HepG2 (cell line): ENCODE data around the gene ENTPD6. TPM values are rescaled to one million over a fixed set of nuclear protein-coding genes. Genes with fewer than 3 reads are reported as not detected.
A peak's percentile ranks its signal among the peaks of the same experiment; 100 is the strongest.

ENCODE experiments used
- GATAD1 ChIP-seq: IDR thresholded peaks from 2 replicates; pipeline ENCODE4 v1.6.1; 2016; ENCODE audit warnings: missing genetic modification reagents, missing compliant biosample characterization
- HOXA7 ChIP-seq: sonication (generic); formaldehyde crosslinking; IDR thresholded peaks from 2 replicates; pipeline ENCODE4 v1.8.1; 2022; ENCODE audit warnings: mild to moderate bottlenecking, missing genetic modification reagents, moderate library complexity
- MTA3 ChIP-seq: sonication (generic); formaldehyde crosslinking; IDR thresholded peaks from 2 replicates; pipeline ENCODE4 v1.4.0; 2020; ENCODE audit warnings: missing genetic modification reagents
- PLRG1 ChIP-seq: fragments of 450-650 bp; conservative IDR thresholded peaks from 2 replicates; pipeline ENCODE4 v1.6.1; 2016
- ZBTB14 ChIP-seq: sonication (generic); formaldehyde crosslinking; IDR thresholded peaks from 2 replicates; pipeline ENCODE4 v1.4.0; 2020; ENCODE audit warnings: missing genetic modification reagents
- ZBTB2 ChIP-seq: sonication (generic); formaldehyde crosslinking; IDR thresholded peaks from 2 replicates; pipeline ENCODE4 v1.8.0; 2022; ENCODE audit warnings: low read depth, missing genetic modification reagents
- ZBTB40 ChIP-seq, 2 experiments: fragments of 450-650 bp in 1 of 2; sonication (generic) in 1 of 2; formaldehyde crosslinking in 1 of 2; IDR thresholded peaks; 2 replicates each; pipeline versions ENCODE4 v1.6.1 to v1.8.0; 2016 to 2022; ENCODE audit warnings: antibody characterized with exemption in 1 of 2, mild to moderate bottlenecking in 1 of 2, missing genetic modification reagents in 1 of 2
- ZBTB46 ChIP-seq: sonication (generic); formaldehyde crosslinking; IDR thresholded peaks from 2 replicates; pipeline ENCODE4 v1.4.0; 2020; ENCODE audit warnings: mild to moderate bottlenecking, missing genetic modification reagents, borderline replicate concordance
- ZC3H4 ChIP-seq: sonication (generic); formaldehyde crosslinking; IDR thresholded peaks from 2 replicates; pipeline ENCODE4 v1.4.0; 2020; ENCODE audit warnings: missing genetic modification reagents, borderline replicate concordance
- ZNF12 ChIP-seq: sonication (generic); formaldehyde crosslinking; IDR thresholded peaks from 2 replicates; pipeline ENCODE4 v1.5.0; 2020; ENCODE audit warnings: missing genetic modification reagents
- ZNF383 ChIP-seq: sonication (generic); formaldehyde crosslinking; IDR thresholded peaks from 2 replicates; pipeline ENCODE4 v1.4.0; 2020; ENCODE audit warnings: missing genetic modification reagents, mild to moderate bottlenecking, borderline replicate concordance
- polyA plus RNA-seq, 8 experiments: library from polyadenylated mRNA; depleted of rRNA in 3 of 8; stranded (reverse) in 7 of 8; unstranded in 1 of 8; fragments of >200 nt; fragmentation: Illumina TruSeq in 4 of 8; extraction: Trizol in 4 of 8; gene quantifications; 2 replicates each; pipeline versions ENCODE4 v1.2.1 to v1.2.3, GENCODE V29; 2011 to 2016; ENCODE audit warnings: low read depth in 4 of 8, missing spikeins in 1 of 8, mixed read lengths in 1 of 8; ENCODE audit not compliant: insufficient read depth in 1 of 8
- total RNA-seq, 5 experiments: library from RNA; depleted of rRNA; stranded (reverse); fragments of >200 nt; fragmentation: Illumina TruSeq; extraction: Trizol; gene quantifications; 2 replicates each; pipeline ENCODE4 v1.2.3, GENCODE V29; 2016; ENCODE audit warnings: low read depth in 1 of 5
- TF ChIP-seq, protein P1 (sequence below): sonication (generic); formaldehyde crosslinking; IDR thresholded peaks from 2 replicates; pipeline ENCODE4 v1.5.1; 2020; ENCODE audit warnings: missing genetic modification reagents, mild to moderate bottlenecking, borderline replicate concordance

ENTPD6 gene
- total and polyA plus RNA-seq, 2 of the 13 experiments (the other 11 are each of a cell fraction or from before 2014, with no cell fraction given), result 164 to 172 TPM

- TF ChIP-seq HOXA7 (CRISPR knock-in tag) (peak; percentile 88; the same call in 1 of the 2 replicates), MTA3 (CRISPR knock-in tag) (no peak), ZNF383 (no peak; the same call in 1 of the 2 replicates), ZBTB14 (CRISPR knock-in tag) (peak; percentile 45), PLRG1 (no peak), ZBTB2 (CRISPR knock-in tag) (peak; percentile 91), GATAD1 (CRISPR knock-in tag) (peak; percentile 69), ZNF12 (peak; percentile 50), ZC3H4 (CRISPR knock-in tag) (0 out of 2 replicates have a peak, but pooled peaks have one; percentile 16), ZBTB40 (IDR thresholded peaks at IDR 0.05) (no peak), ZBTB40 (CRISPR knock-in tag; IDR thresholded peaks at IDR 0.05) (peak; percentile 82), ZBTB46 (peak; percentile 59; the same call in 1 of the 2 replicates)
- TF ChIP-seq, protein P1, sequence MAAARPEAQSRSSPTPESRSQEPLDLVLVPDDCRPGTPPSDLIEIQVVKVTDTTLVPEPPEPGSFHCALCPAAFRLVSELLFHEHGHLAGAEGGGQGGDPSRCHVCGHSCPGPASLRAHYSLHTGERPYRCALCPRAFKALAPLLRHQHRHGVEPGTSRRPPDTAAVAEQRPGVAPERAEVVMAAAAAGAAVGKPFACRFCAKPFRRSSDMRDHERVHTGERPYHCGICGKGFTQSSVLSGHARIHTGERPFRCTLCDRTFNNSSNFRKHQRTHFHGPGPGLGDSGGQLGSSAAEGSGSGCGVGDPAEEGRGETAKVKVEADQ (CRISPR knock-in tag), result peak; percentile 87
Observed at GRCh38 chr20:25247956-25248785, 52.7 kb downstream of the ENTPD6 start, which contains the start of gene PYGB (continued).
